Measurements from ENCODE around the gene HOXA6. TPM values are rescaled to one million over a fixed set of nuclear protein-coding genes. Genes with fewer than 3 reads are reported as not detected.

Gene HOXA6
- total and polyA plus RNA-seq, 2 donors (not counting 3 experiments of a cell fraction or from before 2014, with no cell fraction given): 10.0 to 20.7 TPM

DNA sequence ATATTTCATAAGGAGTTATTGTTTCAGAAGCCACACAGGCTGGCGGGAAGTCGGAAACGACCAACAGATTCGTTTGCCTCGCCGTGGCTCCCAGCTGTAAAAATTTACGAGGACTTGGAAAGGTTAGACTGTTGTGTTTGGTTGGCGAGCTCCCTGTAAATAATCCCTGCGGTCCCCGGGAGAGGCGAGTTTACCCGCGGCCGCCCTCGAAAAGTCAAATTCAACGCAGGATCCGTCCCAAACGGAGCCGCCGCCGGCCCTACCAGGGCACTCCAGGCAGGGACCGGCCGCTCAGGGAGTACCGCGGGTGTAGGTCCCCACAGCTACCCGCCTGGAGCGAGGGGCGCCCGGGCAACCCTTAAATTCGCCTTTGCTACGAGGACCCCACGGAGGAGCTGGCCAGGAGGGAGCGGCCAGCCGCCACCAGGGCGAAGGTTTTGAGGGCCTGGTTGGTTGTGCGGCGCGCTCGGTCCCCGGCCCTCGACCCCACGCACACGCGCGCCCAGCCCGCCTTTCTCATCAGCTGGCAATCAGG is 18.5 kb upstream of the HOXA6 start:
- no TSS peak for BruUV-seq (replicated peaks)
- Histone ChIP-seq H3K27ac (ENCODE audit: insufficient read depth, low read depth, low read length) (peak overlapping the region; percentile 91), H3K4me1 (ENCODE audit: control insufficient read depth, extremely low read depth, insufficient read depth, low read length) (peaks cover 31% of the 10 kb centered on the region), H3K9me1 (replicated peaks; ENCODE audit: control insufficient read depth, extremely low read depth, insufficient read depth, low read length) (no peaks in the 10 kb centered on the region), H3K9me3 (replicated peaks; ENCODE audit: control insufficient read depth, insufficient read depth, low read length) (no peaks in the 10 kb centered on the region), H3K36me3 (ENCODE audit: control insufficient read depth in 2 of 2, extremely low read depth in 1 of 2, insufficient read depth in 2 of 2, low read length in 2 of 2) (peaks cover 3 to 7% of the 10 kb centered on the region in 2 experiments), H3K27me3 (ENCODE audit: control insufficient read depth in 2 of 2, insufficient read depth in 2 of 2, low read length in 2 of 2) (no peaks in the 10 kb centered on the region), H3K79me2 (ENCODE audit: control insufficient read depth, insufficient read depth, low read length) (peaks cover 93% of the 10 kb centered on the region), H3K9ac (replicated peaks; ENCODE audit: extremely low read depth, insufficient read depth, low read length) (peak overlapping the region; percentile 85), H2AFZ (ENCODE audit: low read depth, low read length) (no peak overlapping the region), H3K4me2 (ENCODE audit: insufficient read depth, low read length) (peak overlapping the region; percentile 70), H4K20me1 (replicated peaks; ENCODE audit: control insufficient read depth, extremely low read depth, insufficient read depth, low read length) (no peaks in the 10 kb centered on the region), H3K4me3 (replicated peaks in 1 of 3; ENCODE audit: insufficient read depth in 1 of 3, low read depth in 1 of 3, low read length in 3 of 3) (peak overlapping the region; percentile 31 to 98 (median 63))
- TF ChIP-seq, protein P1, sequence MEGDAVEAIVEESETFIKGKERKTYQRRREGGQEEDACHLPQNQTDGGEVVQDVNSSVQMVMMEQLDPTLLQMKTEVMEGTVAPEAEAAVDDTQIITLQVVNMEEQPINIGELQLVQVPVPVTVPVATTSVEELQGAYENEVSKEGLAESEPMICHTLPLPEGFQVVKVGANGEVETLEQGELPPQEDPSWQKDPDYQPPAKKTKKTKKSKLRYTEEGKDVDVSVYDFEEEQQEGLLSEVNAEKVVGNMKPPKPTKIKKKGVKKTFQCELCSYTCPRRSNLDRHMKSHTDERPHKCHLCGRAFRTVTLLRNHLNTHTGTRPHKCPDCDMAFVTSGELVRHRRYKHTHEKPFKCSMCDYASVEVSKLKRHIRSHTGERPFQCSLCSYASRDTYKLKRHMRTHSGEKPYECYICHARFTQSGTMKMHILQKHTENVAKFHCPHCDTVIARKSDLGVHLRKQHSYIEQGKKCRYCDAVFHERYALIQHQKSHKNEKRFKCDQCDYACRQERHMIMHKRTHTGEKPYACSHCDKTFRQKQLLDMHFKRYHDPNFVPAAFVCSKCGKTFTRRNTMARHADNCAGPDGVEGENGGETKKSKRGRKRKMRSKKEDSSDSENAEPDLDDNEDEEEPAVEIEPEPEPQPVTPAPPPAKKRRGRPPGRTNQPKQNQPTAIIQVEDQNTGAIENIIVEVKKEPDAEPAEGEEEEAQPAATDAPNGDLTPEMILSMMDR (IDR thresholded peaks at IDR 0.05; ENCODE audit: extremely low read depth in 1 of 2, insufficient read depth in 1 of 2, low read depth in 1 of 2, low read length in 2 of 2): no peak
- TF ChIP-seq FOS (IDR thresholded peaks at IDR 0.05; ENCODE audit: borderline replicate concordance, insufficient read depth, low read length): no peak
- TF ChIP-seq, protein P2, sequence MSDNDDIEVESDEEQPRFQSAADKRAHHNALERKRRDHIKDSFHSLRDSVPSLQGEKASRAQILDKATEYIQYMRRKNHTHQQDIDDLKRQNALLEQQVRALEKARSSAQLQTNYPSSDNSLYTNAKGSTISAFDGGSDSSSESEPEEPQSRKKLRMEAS (IDR thresholded peaks at IDR 0.05; ENCODE audit: insufficient read depth, insufficient read length): no peak
- TF ChIP-seq JUN (IDR thresholded peaks at IDR 0.05; ENCODE audit: borderline replicate concordance, insufficient read depth, insufficient read length, low read depth): no peak
- no peak for TF ChIP-seq MYC (IDR thresholded peaks at IDR 0.05; ENCODE audit: low read depth, low read length)
- no peak for TF ChIP-seq EZH2 (IDR thresholded peaks at IDR 0.05; ENCODE audit: borderline replicate concordance, low read depth, low read length, severe bottlenecking)
- no peak for TF ChIP-seq POLR2A (IDR thresholded peaks at IDR 0.05; ENCODE audit: low read depth, low read length)
- TF ChIP-seq POLR2AphosphoS5 (IDR thresholded peaks at IDR 0.05; ENCODE audit: insufficient read depth, low read depth, low read length): no peak
- no peak for TF ChIP-seq GATA2 (IDR thresholded peaks at IDR 0.05; ENCODE audit: insufficient read depth, insufficient read length, low read depth, low read length)
- POLR2A ChIA-PET: interaction anchor here (0.9 to 1.8 kb wide), 6 partner anchors 11 to 55 kb away, joined by 3 to 8 read pairs (median 5); partner anchors contain the start of genes HOXA11, HOXA3 and HOXA5
- CTCF ChIA-PET: interaction anchor here (0.8 to 7.4 kb wide), 12 partner anchors 8 to 931 kb away, joined by 3 to 42 read pairs (median 4); partner anchors contain the start of gene HOXA3
- intact Hi-C loops (cut with micrococcal nuclease) (loop anchor here (1.0 to 2.0 kb wide), 4 partner anchors 8 to 63 kb away; partner anchors contain the start of genes HOXA10 and HOXA2), dilution Hi-C loops (cut with MboI; ENCODE audit: extremely low pct_ligation_motif_present, low sequenced_read_pairs) (loop anchor here (10.0 to 25.0 kb wide), 3 partner anchors 311 to 979 kb away; no protein-coding TSS in a partner anchor)
- FAIRE-seq (no peak), DNase-seq (ENCODE audit: low read depth, low spot score) (no peak)

All from endothelial cell of umbilical vein (primary cell).